Effector memory CD4-positive, alpha-beta T cell (primary cell): ENCODE data around the gene UBTD2.

Source experiments
- DNase-seq, 3 donors: peaks; one replicate each; pipeline ENCODE4 v3.0.0-alpha.2; 2020
- H3K27ac ChIP-seq: 2 replicates; pipeline ENCODE4 v1.7.0; 2013; ENCODE audit warnings: mild to moderate bottlenecking, low read length, moderate library complexity; ENCODE audit not compliant: insufficient read depth, poor library complexity, severe bottlenecking
- H3K27me3 ChIP-seq: replicated peaks from 2 replicates; pipeline ENCODE4 v1.7.0; 2013; ENCODE audit warnings: mild to moderate bottlenecking, low read length; ENCODE audit not compliant: insufficient read depth, control insufficient read depth, poor library complexity, severe bottlenecking
- H3K36me3 ChIP-seq: 2 replicates; pipeline ENCODE4 v1.7.0; 2013; ENCODE audit warnings: mild to moderate bottlenecking, low read length, moderate library complexity; ENCODE audit not compliant: control insufficient read depth, insufficient read depth
- H3K4me1 ChIP-seq: 2 replicates; pipeline ENCODE4 v1.7.0; 2013; ENCODE audit warnings: low read length, mild to moderate bottlenecking; ENCODE audit not compliant: control insufficient read depth, insufficient read depth, poor library complexity, severe bottlenecking
- H3K4me3 ChIP-seq: 2 replicates; pipeline ENCODE4 v1.7.0; 2013; ENCODE audit warnings: low read length, low read depth, mild to moderate bottlenecking; ENCODE audit not compliant: insufficient read depth, poor library complexity, severe bottlenecking
- H3K9me3 ChIP-seq: 2 replicates; pipeline ENCODE4 v1.7.0; 2013; ENCODE audit warnings: mild to moderate bottlenecking, low read length, moderate library complexity; ENCODE audit not compliant: control insufficient read depth

The UBTD2 gene

GRCh38 chr5:172175263-172175719, 108.3 kb downstream of the UBTD2 start:
- peaks cover 84% of the 10 kb centered on the region for H3K4me1 ChIP-seq
- H3K27me3 ChIP-seq = no peaks in the 10 kb centered on the region
- peak; percentile 83 to 90 (median 86) for DNase-seq
- H3K36me3 ChIP-seq = peaks cover 11% of the 10 kb centered on the region
- peak overlapping the region; percentile 55 for H3K4me3 ChIP-seq
- peak overlapping the region; percentile 91 for H3K27ac ChIP-seq
- H3K9me3 ChIP-seq = no peaks in the 10 kb centered on the region

DNA sequence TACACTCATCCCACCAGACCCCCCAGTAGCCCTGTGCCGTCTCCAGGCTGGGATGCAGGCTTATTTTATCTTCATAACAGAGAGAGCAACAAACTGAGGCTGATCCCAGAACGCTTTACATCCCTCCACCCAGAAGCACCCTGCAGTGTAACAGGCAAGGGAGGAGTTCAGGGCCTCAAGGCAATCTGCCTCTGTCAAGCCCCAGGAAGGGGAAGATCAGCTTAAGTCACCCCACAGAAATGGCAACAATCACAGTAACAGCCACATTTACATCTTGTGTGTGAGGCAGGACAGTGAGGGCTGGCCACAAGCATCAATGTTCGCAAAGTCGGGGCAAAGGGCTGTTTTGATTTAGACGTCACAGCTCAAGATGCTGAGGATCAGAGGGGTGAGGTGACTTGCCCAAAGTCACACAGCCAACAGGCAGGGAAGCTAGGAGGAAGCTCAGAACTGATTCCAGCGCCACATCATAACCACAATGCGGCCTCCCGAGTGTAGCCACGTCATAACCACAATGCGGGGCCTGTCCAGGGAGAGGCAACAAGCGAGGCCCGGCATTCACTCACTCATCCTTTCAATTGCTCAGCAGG, 109.9 kb downstream of the UBTD2 start:
- Histone ChIP-seq H3K27me3 (no peaks in the 10 kb centered on the region), H3K4me3 (peak overlapping the region; percentile 1), H3K27ac (peak overlapping the region; percentile 91), H3K36me3 (peaks cover 11% of the 10 kb centered on the region), H3K9me3 (no peaks in the 10 kb centered on the region), H3K4me1 (peaks cover 87% of the 10 kb centered on the region)
- DNase-seq = peak; percentile 65 to 77 (median 70)

- H3K9me3 ChIP-seq = no peaks in the 10 kb centered on the region
- no peak for DNase-seq
- peaks cover 11% of the 10 kb centered on the region for H3K36me3 ChIP-seq
- peak overlapping the region; percentile 1 for H3K4me3 ChIP-seq
- peaks cover 86% of the 10 kb centered on the region for H3K4me1 ChIP-seq
- peak overlapping the region; percentile 91 for H3K27ac ChIP-seq
- H3K27me3 ChIP-seq = no peaks in the 10 kb centered on the region
Measured at GRCh38 chr5:172172912-172173563, 110.5 kb downstream of the UBTD2 start.

- peaks cover 75% of the 10 kb centered on the region for H3K4me1 ChIP-seq
- H3K27ac ChIP-seq = peak overlapping the region; percentile 26
- H3K9me3 ChIP-seq = no peaks in the 10 kb centered on the region
- H3K27me3 ChIP-seq = no peaks in the 10 kb centered on the region
- no peak overlapping the region for H3K4me3 ChIP-seq
- no peak for DNase-seq
- peaks cover 18% of the 10 kb centered on the region for H3K36me3 ChIP-seq
Measured at GRCh38 chr5:172171118-172171517, 112.4 kb downstream of the UBTD2 start.

- Histone ChIP-seq H3K4me3 (no peak overlapping the region), H3K36me3 (peaks cover 22% of the 10 kb centered on the region), H3K4me1 (peaks cover 71% of the 10 kb centered on the region), H3K27me3 (no peaks in the 10 kb centered on the region), H3K27ac (no peak overlapping the region), H3K9me3 (no peaks in the 10 kb centered on the region)
- no peak for DNase-seq
Measured at GRCh38 chr5:172170251-172170701, 113.3 kb downstream of the UBTD2 start.

GRCh38 chr5:172169216-172169615, 114.3 kb downstream of the UBTD2 start:
- no peaks in the 10 kb centered on the region for H3K27me3 ChIP-seq
- peaks cover 72% of the 10 kb centered on the region for H3K4me1 ChIP-seq
- H3K27ac ChIP-seq = peak overlapping the region; percentile 14

GRCh38 chr5:172168311-172168710, 115.3 kb downstream of the UBTD2 start:
- Histone ChIP-seq H3K27ac (no peak overlapping the region), H3K4me3 (no peak overlapping the region), H3K36me3 (peaks cover 28% of the 10 kb centered on the region), H3K4me1 (peaks cover 72% of the 10 kb centered on the region), H3K27me3 (no peaks in the 10 kb centered on the region), H3K9me3 (no peaks in the 10 kb centered on the region)
- no peak for DNase-seq

More at GRCh38 chr5:172169216-172169615, 114.3 kb downstream of the UBTD2 start:
- no peak overlapping the region for H3K4me3 ChIP-seq
- H3K9me3 ChIP-seq = no peaks in the 10 kb centered on the region
- no peak for DNase-seq
- H3K36me3 ChIP-seq = peaks cover 28% of the 10 kb centered on the region

GRCh38 chr5:172167895-172168294, 115.7 kb downstream of the UBTD2 start:
- Histone ChIP-seq H3K36me3 (peaks cover 28% of the 10 kb centered on the region), H3K27ac (no peak overlapping the region)

GRCh38 chr5:172166030-172166826, 117.3 kb downstream of the UBTD2 start:
- no peak for DNase-seq
- no peaks in the 10 kb centered on the region for H3K9me3 ChIP-seq
- no peaks in the 10 kb centered on the region for H3K27me3 ChIP-seq
- no peak overlapping the region for H3K27ac ChIP-seq
- peaks cover 71% of the 10 kb centered on the region for H3K4me1 ChIP-seq
- no peak overlapping the region for H3K4me3 ChIP-seq
- H3K36me3 ChIP-seq = peaks cover 26% of the 10 kb centered on the region

More at GRCh38 chr5:172167895-172168294, 115.7 kb downstream of the UBTD2 start:
- H3K9me3 ChIP-seq = no peaks in the 10 kb centered on the region
- no peak overlapping the region for H3K4me3 ChIP-seq
- H3K27me3 ChIP-seq = no peaks in the 10 kb centered on the region
- no peak for DNase-seq
- peaks cover 71% of the 10 kb centered on the region for H3K4me1 ChIP-seq
